T-helper 1 cell (primary cell): Measurements from ENCODE around the gene NTM.

ENCODE experiments used
- DNase-seq, 5 donors: peaks; one replicate each; pipeline ENCODE4 v3.0.0-alpha.2; 2012 to 2020

The NTM gene

GRCh38 chr11:131653260-131653659, 282.8 kb downstream of the NTM start:
- DNase-seq: no peak

- no peak for DNase-seq
Measured at GRCh38 chr11:131654849-131655248, 284.4 kb downstream of the NTM start.

- DNase-seq: no peak
Measured at GRCh38 chr11:131656179-131656838, 285.9 kb downstream of the NTM start.

DNA sequence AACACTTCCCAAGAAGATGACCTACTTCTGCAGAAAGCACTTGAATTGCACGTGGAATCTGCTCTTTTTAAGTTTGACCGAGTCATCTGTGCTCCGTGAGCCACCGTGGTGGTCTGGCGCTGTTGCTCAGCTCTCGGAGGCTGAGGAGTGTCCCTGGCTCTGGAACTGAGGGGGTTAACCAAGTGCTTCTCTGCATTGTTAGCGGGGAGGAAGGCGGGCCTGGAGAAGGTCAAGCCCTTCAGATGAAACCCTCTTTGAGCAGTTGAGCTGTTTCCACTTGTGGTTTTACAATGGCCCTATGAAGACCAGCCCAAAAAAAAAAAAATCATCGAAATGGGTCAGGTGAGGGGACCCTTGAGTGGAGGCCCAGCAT, 286.4 kb downstream of the NTM start:
- no peak for DNase-seq

DNA sequence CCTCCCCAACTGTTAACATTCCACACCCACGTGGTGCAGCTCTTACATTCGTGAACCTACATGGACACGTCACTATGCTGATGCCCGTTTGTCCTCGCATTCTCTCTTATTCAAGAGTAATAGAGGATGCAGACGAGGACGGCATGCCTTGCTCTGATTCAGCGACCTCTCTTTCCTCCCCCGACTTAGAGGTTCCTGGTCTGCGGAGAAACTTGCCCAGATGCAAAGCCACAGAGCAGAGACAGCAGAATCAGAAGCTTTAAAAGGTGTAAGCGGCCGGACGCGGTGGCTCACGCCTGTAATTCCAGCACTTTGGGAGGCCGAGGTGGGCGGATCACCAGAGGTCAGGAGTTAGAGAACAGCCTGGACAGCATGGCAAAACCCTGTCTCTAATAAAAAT, 288.0 kb downstream of the NTM start:
- no peak for DNase-seq

DNA sequence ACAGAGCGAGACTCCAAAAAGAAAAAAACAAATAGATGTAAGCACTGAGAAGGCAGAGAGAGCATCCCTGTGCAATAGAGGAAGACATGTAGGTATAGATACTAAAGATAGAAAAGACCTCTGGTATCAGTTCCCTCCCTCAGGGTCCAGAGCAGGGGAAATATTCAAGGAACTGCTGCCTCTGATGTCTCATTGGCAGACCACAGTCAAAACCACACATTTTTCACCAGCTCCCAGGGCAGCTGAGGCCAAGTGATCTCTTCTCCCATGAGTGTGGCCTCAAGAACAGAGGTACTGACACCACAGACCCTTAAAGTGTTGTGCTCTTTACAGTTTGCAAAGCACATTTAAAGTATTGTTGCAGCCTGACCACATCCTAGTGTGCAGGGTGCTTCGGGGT, 288.5 kb downstream of the NTM start:
- no peak for DNase-seq

- DNase-seq: no peak
Measured at GRCh38 chr11:131659931-131660330, 289.5 kb downstream of the NTM start.

- no peak for DNase-seq
Measured at GRCh38 chr11:131661132-131661531, 290.7 kb downstream of the NTM start.

DNA sequence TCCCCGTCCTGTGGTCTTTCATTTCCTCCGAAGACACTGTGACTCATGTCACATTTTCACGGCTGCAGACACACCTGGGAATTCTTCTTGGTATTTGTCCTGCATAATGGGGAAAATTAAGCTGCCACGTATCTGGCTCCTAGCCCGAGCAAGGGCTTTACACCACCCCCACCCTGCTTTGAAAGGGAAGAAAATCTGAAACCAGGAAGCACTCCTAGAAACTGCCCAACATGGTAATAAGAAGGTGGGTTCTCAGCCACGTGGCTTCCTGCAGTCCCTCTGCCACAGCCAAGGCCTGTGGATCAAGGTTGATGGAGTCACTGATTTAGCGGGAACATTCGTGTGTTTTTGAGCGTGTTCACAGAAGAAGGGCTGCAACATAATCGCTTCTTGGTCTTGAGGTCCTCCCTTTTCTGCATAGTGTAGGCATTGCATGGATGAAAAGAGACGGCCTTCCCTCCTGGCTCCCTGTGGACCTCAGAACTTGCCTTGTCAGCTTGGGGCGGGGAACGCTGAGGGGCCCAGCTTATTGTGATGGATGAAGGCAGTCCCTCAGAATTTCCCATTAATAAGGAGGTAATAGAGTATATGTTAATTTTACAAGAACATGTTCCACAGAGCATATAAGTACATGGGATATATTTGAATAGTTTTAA, 292.0 kb downstream of the NTM start:
- no peak for DNase-seq

DNA sequence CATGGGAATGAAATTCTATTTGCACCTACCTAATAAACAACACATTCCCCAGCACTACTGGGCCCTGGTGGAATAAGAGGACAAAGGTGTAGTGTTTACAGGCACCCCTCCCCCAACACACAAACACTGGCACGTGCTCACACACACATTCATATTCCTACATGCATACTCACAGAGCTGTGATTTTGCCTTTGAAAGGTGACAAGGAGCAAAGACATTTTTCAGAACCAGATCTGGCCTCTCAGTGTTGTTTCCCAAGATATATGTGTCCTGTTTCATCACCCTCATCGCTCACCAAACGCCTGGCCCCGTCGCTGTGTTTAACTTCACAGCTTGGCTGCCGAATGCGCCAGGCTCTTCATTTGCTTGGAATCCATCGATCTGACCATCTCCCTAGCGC, 292.6 kb downstream of the NTM start:
- DNase-seq: no peak

GRCh38 chr11:131663405-131664200, 293.2 kb downstream of the NTM start:
- no peak for DNase-seq

DNA sequence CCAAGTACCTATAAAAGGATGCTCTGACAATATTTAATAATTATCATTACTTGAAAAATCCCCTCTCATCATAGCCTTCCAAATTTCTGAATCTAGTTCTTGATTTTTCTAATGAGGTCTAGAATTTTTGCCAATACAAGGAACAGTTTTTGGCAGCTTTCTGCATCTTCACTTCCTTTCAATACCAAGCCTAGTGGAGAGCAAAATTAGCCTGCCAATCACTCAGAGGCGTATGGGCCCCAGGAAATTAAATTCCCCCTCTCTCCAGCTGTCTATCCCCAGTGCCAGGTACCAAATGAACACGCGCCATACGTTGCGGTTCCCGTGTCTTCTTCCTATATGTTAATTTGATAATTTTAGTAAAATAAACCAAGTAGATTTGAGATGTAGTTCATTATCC, 293.9 kb downstream of the NTM start:
- no peak for DNase-seq

- DNase-seq: no peak
Measured at GRCh38 chr11:131664816-131665215, 294.4 kb downstream of the NTM start.

- no peak for DNase-seq
Measured at GRCh38 chr11:131665344-131665968, 295.0 kb downstream of the NTM start.

GRCh38 chr11:131666006-131666405, 295.6 kb downstream of the NTM start:
- no peak for DNase-seq

GRCh38 chr11:131666617-131667016, 296.2 kb downstream of the NTM start:
- no peak for DNase-seq

DNA sequence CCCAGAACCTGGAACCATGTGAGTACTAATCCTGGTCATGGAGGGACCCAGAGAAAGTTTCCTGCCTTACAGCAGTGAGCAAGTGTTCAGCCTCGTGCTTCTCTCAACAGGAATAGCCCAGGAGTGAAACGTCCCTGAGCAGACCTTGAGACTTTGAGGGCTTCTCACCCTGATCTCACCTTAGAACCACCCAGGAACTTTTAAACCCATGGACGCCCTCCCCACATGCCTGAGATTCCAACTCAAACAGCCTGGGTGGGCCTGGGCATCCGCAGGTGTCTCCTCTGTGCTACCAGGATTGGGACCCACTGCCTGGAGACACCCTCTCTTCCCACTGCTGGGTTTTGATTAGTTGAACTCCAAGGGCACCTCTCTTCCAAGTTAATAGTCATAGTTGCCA, 297.2 kb downstream of the NTM start:
- DNase-seq: no peak

GRCh38 chr11:131668500-131669400, 298.3 kb downstream of the NTM start:
- peak in 1 of 5 donors; percentile 6 for DNase-seq

GRCh38 chr11:131669401-131669780, 299.0 kb downstream of the NTM start:
- DNase-seq: no peak

GRCh38 chr11:131670876-131671275, 300.5 kb downstream of the NTM start:
- DNase-seq: no peak

GRCh38 chr11:131671320-131671719, 300.9 kb downstream of the NTM start:
- DNase-seq: no peak

GRCh38 chr11:131671734-131672133, 301.3 kb downstream of the NTM start:
- DNase-seq: no peak

DNA sequence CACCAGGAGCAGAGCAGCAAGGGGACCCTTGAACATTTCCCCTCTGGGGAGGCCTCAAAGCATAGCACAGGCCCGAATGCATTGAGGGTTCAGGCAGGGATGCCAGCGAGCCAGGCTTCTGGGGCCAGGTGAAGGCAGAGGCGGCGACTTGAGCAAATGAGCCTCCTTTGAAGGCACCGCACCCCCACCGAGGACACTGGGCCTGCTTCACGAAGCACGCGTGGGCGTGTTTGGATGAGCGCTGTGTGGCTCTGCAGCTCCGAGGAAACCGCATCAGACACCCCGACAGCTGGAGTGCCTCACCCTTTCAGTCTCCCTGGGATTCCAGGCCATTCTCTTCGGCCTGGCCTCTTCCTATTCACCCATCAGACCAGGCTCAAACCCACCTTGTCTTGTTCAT, 301.8 kb downstream of the NTM start:
- DNase-seq: no peak
